AG10803 (cell line): ENCODE results near the gene LSM4.

ENCODE experiments used
- DNase-seq: peaks from one replicate; pipeline ENCODE4 v3.0.0; 2010; ENCODE audit warnings: low read depth
- H3K4me3 ChIP-seq: 2 replicates; pipeline ENCODE4 v1.5.1; 2011; ENCODE audit warnings: mild to moderate bottlenecking, low read length, control low read depth
- TF ChIP-seq, protein P1 (sequence below): conservative IDR thresholded peaks from 2 replicates; pipeline ENCODE4 v1.5.1; 2011; ENCODE audit warnings: mild to moderate bottlenecking, low read length, control low read depth, inconsistent platforms

Gene LSM4

GRCh38 chr19:18264971-18265540 is 57.8 kb downstream of the LSM4 start:
- TF ChIP-seq, protein P1, sequence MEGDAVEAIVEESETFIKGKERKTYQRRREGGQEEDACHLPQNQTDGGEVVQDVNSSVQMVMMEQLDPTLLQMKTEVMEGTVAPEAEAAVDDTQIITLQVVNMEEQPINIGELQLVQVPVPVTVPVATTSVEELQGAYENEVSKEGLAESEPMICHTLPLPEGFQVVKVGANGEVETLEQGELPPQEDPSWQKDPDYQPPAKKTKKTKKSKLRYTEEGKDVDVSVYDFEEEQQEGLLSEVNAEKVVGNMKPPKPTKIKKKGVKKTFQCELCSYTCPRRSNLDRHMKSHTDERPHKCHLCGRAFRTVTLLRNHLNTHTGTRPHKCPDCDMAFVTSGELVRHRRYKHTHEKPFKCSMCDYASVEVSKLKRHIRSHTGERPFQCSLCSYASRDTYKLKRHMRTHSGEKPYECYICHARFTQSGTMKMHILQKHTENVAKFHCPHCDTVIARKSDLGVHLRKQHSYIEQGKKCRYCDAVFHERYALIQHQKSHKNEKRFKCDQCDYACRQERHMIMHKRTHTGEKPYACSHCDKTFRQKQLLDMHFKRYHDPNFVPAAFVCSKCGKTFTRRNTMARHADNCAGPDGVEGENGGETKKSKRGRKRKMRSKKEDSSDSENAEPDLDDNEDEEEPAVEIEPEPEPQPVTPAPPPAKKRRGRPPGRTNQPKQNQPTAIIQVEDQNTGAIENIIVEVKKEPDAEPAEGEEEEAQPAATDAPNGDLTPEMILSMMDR: no peak
- no peak overlapping the region for H3K4me3 ChIP-seq
- no peak for DNase-seq

DNA sequence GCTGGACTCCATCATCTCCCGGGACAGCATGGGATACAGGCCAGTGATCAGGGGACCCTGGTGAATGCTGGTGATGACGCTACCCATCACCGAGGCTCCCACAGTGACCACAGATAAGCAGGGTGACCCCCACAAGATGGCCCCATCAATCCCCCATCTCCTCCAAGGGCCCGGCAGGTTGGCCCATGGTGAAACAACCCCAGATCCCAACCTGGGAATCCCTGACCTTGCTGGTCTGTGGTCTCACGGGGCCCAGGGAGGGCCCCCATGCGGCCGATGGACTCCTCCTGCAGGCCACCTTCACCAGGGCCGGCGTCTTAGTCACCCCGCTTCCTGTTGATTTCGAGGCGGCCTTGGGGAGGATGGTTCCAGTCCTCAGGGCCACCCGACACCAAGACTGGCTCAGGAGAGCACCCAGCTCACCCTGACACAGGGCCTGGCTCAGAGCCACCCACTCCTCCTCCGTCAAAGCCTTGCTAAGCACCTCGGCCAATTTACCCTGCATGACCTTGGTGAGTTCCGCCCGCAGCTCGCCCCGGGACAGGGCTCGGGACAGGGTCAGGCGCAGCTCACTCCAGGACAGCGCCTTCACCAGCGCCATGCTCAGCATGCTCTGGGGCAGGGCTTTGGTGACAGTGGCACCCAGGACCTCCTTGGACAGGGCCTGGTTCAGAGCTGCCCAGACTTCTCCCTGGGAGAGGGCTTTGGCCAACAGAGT is 58.6 kb downstream of the LSM4 start:
- TF ChIP-seq, protein P1: no peak
- DNase-seq: no peak
- H3K4me3 ChIP-seq: no peak overlapping the region

DNA sequence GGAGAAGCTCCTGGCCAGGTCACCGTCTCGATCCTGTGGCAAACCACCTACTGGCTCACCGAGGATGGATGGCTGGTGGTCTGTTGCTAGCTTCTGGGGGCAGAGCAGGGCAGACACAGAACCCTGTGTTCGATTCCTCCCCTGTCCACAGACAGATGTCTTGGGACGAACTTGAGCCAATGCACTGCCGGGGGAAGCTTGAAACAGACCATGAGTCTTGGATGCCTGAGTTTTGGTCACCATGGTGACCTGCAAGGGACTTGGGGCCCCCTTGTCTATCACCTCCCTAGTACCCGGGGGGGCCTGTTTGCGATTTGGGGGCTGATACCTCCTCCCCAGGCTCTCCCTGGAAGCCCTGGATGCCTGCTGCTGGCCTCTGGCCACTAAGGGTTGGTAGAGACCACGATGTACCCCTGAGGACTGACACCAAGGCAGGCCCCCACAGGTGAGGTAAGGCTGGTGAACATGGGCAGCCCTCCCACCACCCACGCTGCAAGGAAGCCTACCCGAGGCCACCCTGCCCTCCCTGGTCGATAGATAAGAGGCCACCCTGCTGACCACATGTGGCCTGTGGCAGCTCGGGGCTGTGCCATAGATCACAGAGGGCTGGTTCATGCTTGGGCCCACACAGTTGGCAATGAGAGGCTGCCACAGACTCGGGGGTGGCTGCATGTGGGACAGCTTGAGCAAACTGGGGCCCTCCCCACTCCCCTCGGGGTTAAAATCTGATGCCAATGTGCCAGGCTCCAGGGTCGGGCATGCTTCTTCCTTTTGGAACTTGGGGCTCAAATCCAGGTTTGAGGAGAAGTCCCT is 59.3 kb downstream of the LSM4 start:
- no peak for DNase-seq
- TF ChIP-seq, protein P1: no peak
- H3K4me3 ChIP-seq: no peak overlapping the region

GRCh38 chr19:18262917-18263316 is 60.0 kb downstream of the LSM4 start:
- no peak overlapping the region for H3K4me3 ChIP-seq
- TF ChIP-seq, protein P1: no peak
- DNase-seq: no peak

- no peak overlapping the region for H3K4me3 ChIP-seq
- TF ChIP-seq, protein P1: no peak
- no peak for DNase-seq
Measured at GRCh38 chr19:18262144-18262543, 60.7 kb downstream of the LSM4 start.

GRCh38 chr19:18261474-18261873 is 61.4 kb downstream of the LSM4 start:
- no peak for DNase-seq
- TF ChIP-seq, protein P1: no peak
- no peak overlapping the region for H3K4me3 ChIP-seq

DNA sequence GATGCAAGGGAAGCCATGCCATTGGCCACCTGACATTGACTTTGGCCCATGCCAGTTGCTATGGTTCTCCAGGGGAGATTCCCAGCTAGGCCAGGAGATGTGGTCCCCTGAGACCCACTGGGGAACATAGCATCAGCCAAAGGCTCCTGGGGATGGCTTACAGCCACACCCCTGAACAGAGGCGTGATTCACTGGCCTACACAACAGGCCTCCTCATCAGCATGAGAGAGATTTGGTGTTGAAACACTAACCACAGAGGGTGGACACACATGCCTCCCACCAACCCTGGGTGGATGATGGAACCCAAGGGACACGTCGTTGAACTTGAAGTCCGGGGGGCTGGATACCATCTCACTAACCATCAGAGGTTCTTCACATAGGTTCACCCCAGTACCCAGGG is 63.0 kb downstream of the LSM4 start:
- peak; percentile 52 for DNase-seq
- TF ChIP-seq, protein P1: no peak
- H3K4me3 ChIP-seq: no peak overlapping the region
